Activated naive CD4-positive, alpha-beta T cell treated with Interleukin-2 at 50 U/mL for 16 hours (primary cell): ENCODE results near the gene AGRN.
"Not testable (repeated sequence)": the region's sequence is repeated elsewhere in the genome, so short reads cannot be mapped to it uniquely, and the experiment has no call there.

Experiments used
- DNase-seq: peaks from one replicate; pipeline ENCODE4 v3.0.0-alpha.2; 2020

AGRN gene

GRCh38 chr1:1068517-1069055 lies 48.7 kb downstream of the AGRN start:
- peak; percentile 28 for DNase-seq

- DNase-seq: peak; percentile 87
Observed at GRCh38 chr1:1069056-1069710, 49.3 kb downstream of the AGRN start.

- peak; percentile 24 for DNase-seq
Observed at GRCh38 chr1:1069711-1070676, 50.1 kb downstream of the AGRN start.

GRCh38 chr1:1071486-1072298 lies 51.8 kb downstream of the AGRN start:
- no peak for DNase-seq

GRCh38 chr1:1072299-1072848 lies 52.5 kb downstream of the AGRN start:
- no peak for DNase-seq

- no peak for DNase-seq
Observed at GRCh38 chr1:1072849-1073742, 53.2 kb downstream of the AGRN start.

GRCh38 chr1:1073743-1074587 lies 54.0 kb downstream of the AGRN start, which contains the start of gene RNF223:
Gene RNF223, minus strand, starts transcription at chr1:1074306. Its CDS starts 1,740 bp downstream, at chr1:1072566.
- DNase-seq: no peak

GRCh38 chr1:1074631-1075147 lies 54.8 kb downstream of the AGRN start:
- no peak for DNase-seq

- no peak for DNase-seq
Observed at GRCh38 chr1:1075148-1075935, 55.4 kb downstream of the AGRN start.

GRCh38 chr1:1077396-1077795 lies 57.5 kb downstream of the AGRN start:
- DNase-seq: not testable (repeated sequence)

- DNase-seq: peak; percentile 48
Observed at GRCh38 chr1:1079408-1080121, 59.6 kb downstream of the AGRN start.

- no peak for DNase-seq
Observed at GRCh38 chr1:1080122-1080757, 60.3 kb downstream of the AGRN start.

- no peak for DNase-seq
Observed at GRCh38 chr1:1080951-1081310, 61.0 kb downstream of the AGRN start.

- DNase-seq: no peak
Observed at GRCh38 chr1:1081311-1082238, 61.7 kb downstream of the AGRN start.

- no peak for DNase-seq
Observed at GRCh38 chr1:1082239-1082775, 62.4 kb downstream of the AGRN start.

- DNase-seq: no peak
Observed at GRCh38 chr1:1082776-1083415, 63.0 kb downstream of the AGRN start.
